Panc1 (cell line): ENCODE measurements around the gene FAM98B. TPM values are rescaled to one million over a fixed set of nuclear protein-coding genes. Genes with fewer than 3 reads are reported as not detected.

Experiments
- ATAC-seq: fragments of 200-7000 bp; cut with Tn5 transposase; 2 replicates; pipeline ENCODE4 v1.9.1; 2020; ENCODE audit warnings: mild to moderate bottlenecking, moderate library complexity
- BruUV-seq: library from RNA; stranded (reverse); fragments of 400-500 nt; replicated peaks from 2 replicates; lab custom pipeline; 2021; lab: Mats Ljungman, UMichigan
- CTCF ChIA-PET: fragments of 300-600 bp; sonication (Branson Sonifier 250); formaldehyde crosslinking; loops from one replicate; lab custom pipeline; 2022; ENCODE audit warnings: antibody characterized with exemption; lab: Charles Lee
- POLR2A ChIA-PET: fragments of 300-600 bp; sonication (Branson Sonifier 250); formaldehyde crosslinking; loops from one replicate; lab custom pipeline; 2022; ENCODE audit warnings: antibody characterized with exemption; lab: Charles Lee
- DNase-seq: peaks from one replicate; pipeline ENCODE4 v3.0.0-alpha.2; 2010; ENCODE audit warnings: low read depth, low spot score
- H3K27ac ChIP-seq: 2 replicates; pipeline ENCODE4 v1.5.1; 2011; ENCODE audit warnings: mild to moderate bottlenecking, low read length, inconsistent platforms
- H3K27me3 ChIP-seq: fragments of 200-500 bp; sonication (Bioruptor generic); 2 replicates; pipeline ENCODE4 v1.6.0; 2014; ENCODE audit warnings: low read length, inconsistent platforms; ENCODE audit not compliant: control insufficient read depth, insufficient read depth
- H3K36me3 ChIP-seq: fragments of 200-500 bp; sonication (Bioruptor generic); 2 replicates; pipeline ENCODE4 v1.5.1; 2014; ENCODE audit warnings: inconsistent platforms, mild to moderate bottlenecking, low read length, moderate library complexity; ENCODE audit not compliant: control insufficient read depth, insufficient read depth
- H3K4me1 ChIP-seq: 2 replicates; pipeline ENCODE4 v1.5.1; 2011; ENCODE audit warnings: inconsistent platforms, mild to moderate bottlenecking, low read length, moderate library complexity; ENCODE audit not compliant: control insufficient read depth, insufficient read depth
- H3K4me3 ChIP-seq, 2 experiments: 2 replicates each; pipeline ENCODE4 v1.5.1; 2011 to 2012; ENCODE audit warnings: low read depth in 2 of 2, low read length in 2 of 2, mild to moderate bottlenecking in 2 of 2, inconsistent platforms in 1 of 2, moderate library complexity in 1 of 2
- H3K9me3 ChIP-seq: fragments of 200-500 bp; sonication (Bioruptor generic); 2 replicates; pipeline ENCODE4 v1.5.1; 2014; ENCODE audit warnings: low read depth, mild to moderate bottlenecking, inconsistent platforms, low read length, moderate library complexity; ENCODE audit not compliant: control insufficient read depth, insufficient read depth
- CTCF ChIP-seq: fragments of 450-650 bp; IDR thresholded peaks from 2 replicates; pipeline ENCODE4 v1.5.1; 2017; ENCODE audit warnings: mild to moderate bottlenecking
- POLR2AphosphoS5 ChIP-seq: IDR thresholded peaks from 2 replicates; pipeline ENCODE4 v1.6.1; 2012; ENCODE audit warnings: mild to moderate bottlenecking, low read depth, low read length, moderate library complexity
- REST ChIP-seq, 2 experiments: IDR thresholded peaks; 2 replicates each; pipeline ENCODE4 v1.6.1; 2011 to 2012; ENCODE audit warnings: low read depth in 2 of 2, control low read depth in 1 of 2, low read length in 1 of 2, mild to moderate bottlenecking in 1 of 2, moderate library complexity in 1 of 2; ENCODE audit not compliant: insufficient read depth in 1 of 2
- SIN3A ChIP-seq: IDR thresholded peaks from 2 replicates; pipeline ENCODE4 v1.6.1; 2012; ENCODE audit warnings: low read depth, mild to moderate bottlenecking, low read length, moderate library complexity, borderline replicate concordance; ENCODE audit not compliant: insufficient read depth
- TCF7L2 ChIP-seq: IDR thresholded peaks from 2 replicates; pipeline ENCODE4 v1.6.1; 2011; ENCODE audit warnings: mild to moderate bottlenecking, low read depth, low read length, inconsistent platforms
- in situ Hi-C: cut with HindIII; loops from 2 replicates; pipeline ENCODE4 v1.10.0; 2016; ENCODE audit warnings: low sequenced_read_pairs, low pct_unique_long_range_greater_than_20kb
- intact Hi-C: fragments of 100-400 bp; cut with micrococcal nuclease; formaldehyde crosslinking; loops from one replicate; pipeline ENCODE4 v1.10.0; 2022; ENCODE audit not compliant: unreplicated experiment
- total RNA-seq: library from RNA; stranded (reverse); gene quantifications from one replicate; pipeline ENCODE4 v1.2.1, GENCODE V29; 2021; ENCODE audit not compliant: unreplicated experiment

FAM98B gene
- total RNA-seq, 1 experiment from 2014 or later = 32.5 TPM

DNA sequence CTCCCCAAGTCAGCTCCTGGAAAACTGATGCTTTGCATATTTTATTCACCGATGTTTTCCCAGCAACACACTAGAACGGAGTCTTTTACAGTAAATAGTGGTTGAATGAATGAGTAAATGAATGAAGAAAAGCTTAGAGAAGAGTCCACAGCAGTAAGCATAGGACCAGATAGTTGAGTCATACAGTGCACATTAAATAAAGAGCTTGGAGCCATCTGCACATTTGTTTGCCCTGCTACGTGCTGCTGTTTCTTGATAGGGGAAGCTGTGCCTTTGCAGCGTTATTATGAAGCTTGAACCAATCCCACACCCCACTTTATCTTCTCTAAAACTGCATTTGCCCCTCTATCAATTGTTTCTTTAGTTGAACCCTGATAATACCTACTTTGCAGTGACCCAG is 1.2 kb downstream of the FAM98B start:
- ChIA-PET POLR2A (interaction anchor here (0.5 kb wide), 1 partner anchor 33 kb away, joined by 3 read pairs; no protein-coding TSS in a partner anchor), CTCF (no interaction called here)
- H3K36me3 ChIP-seq = peaks cover 5% of the 10 kb centered on the region; the same call in 1 of the 2 replicates
- peaks cover 7% of the 10 kb centered on the region; the same call in 1 of the 2 replicates for H3K4me1 ChIP-seq
- peaks cover 3% of the 10 kb centered on the region; the same call in 1 of the 2 replicates for H3K27me3 ChIP-seq
- H3K4me3 ChIP-seq = peak overlapping the region; percentile 93 to 99
- in situ Hi-C loops = loop anchor here (25.0 kb wide), 1 partner anchor 232 kb away; no protein-coding TSS in a partner anchor
- ATAC-seq (no peak), DNase-seq (no peak)
- peak overlapping the region; percentile 96; the same call in 1 of the 2 replicates for H3K27ac ChIP-seq
- H3K9me3 ChIP-seq = no peaks in the 10 kb centered on the region
- intact Hi-C loops = no loop called here
- TSS peak; percentile 69 for BruUV-seq
- no peak for TF ChIP-seq REST (IDR thresholded peaks at IDR 0.05; ENCODE audit: insufficient read depth in 1 of 2, low read depth in 2 of 2, low read length in 1 of 2)
- no peak for TF ChIP-seq TCF7L2
- no peak for TF ChIP-seq SIN3A
- TF ChIP-seq POLR2AphosphoS5 = no peak

- no peak for TF ChIP-seq CTCF
- H3K36me3 ChIP-seq = peaks cover 5% of the 10 kb centered on the region; the same call in 1 of the 2 replicates
- in situ Hi-C loops = loop anchor here (25.0 kb wide), 1 partner anchor 229 kb away; no protein-coding TSS in a partner anchor
- ChIA-PET CTCF (no interaction called here), POLR2A (no interaction called here)
- DNase-seq = no peak
- no TSS peak for BruUV-seq
- peaks cover 7% of the 10 kb centered on the region for H3K4me1 ChIP-seq
- H3K27ac ChIP-seq = no peak overlapping the region
- no peak overlapping the region for H3K4me3 ChIP-seq
- intact Hi-C loops = no loop called here
- no peak for ATAC-seq
- no peaks in the 10 kb centered on the region for H3K9me3 ChIP-seq
- no peaks in the 10 kb centered on the region for H3K27me3 ChIP-seq
Measured at GRCh38 chr15:38458646-38459045, 4.7 kb downstream of the FAM98B start.

- TF ChIP-seq CTCF (no peak), TCF7L2 (no peak), SIN3A (no peak), POLR2AphosphoS5 (no peak), REST (IDR thresholded peaks at IDR 0.05; ENCODE audit: insufficient read depth in 1 of 2, low read depth in 2 of 2, low read length in 1 of 2) (no peak)
- intact Hi-C loops = no loop called here
- DNase-seq (no peak), ATAC-seq (no peak)
- Histone ChIP-seq H3K27ac (no peak overlapping the region), H3K4me3 (no peak overlapping the region), H3K4me1 (peaks cover 7% of the 10 kb centered on the region), H3K9me3 (no peaks in the 10 kb centered on the region), H3K36me3 (peaks cover 5% of the 10 kb centered on the region; the same call in 1 of the 2 replicates), H3K27me3 (no peaks in the 10 kb centered on the region)
- CTCF ChIA-PET = no interaction called here
- no TSS peak for BruUV-seq
- POLR2A ChIA-PET = no interaction called here
- in situ Hi-C loops = loop anchor here (25.0 kb wide), 1 partner anchor 228 kb away; no protein-coding TSS in a partner anchor
Measured at GRCh38 chr15:38459480-38459879, 5.6 kb downstream of the FAM98B start.
